Esophagus muscularis mucosa (tissue), 4 donors: Measurements from ENCODE around the gene ADSS1. TPM values are rescaled to one million over a fixed set of nuclear protein-coding genes. Genes with fewer than 3 reads are reported as not detected.

Source experiments
- DNase-seq: peaks from one replicate; pipeline ENCODE4 v3.0.0-alpha.2; 2017; ENCODE audit errors: extremely low spot score
- H3K27ac ChIP-seq, 4 donors: fragments of 200-600 bp; sonication (generic); replicated peaks in 1 of 4; 1 replicate in 3 of 4; 2 replicates in 1 of 4; pipeline ENCODE4 v1.5.1; 2016 to 2019; ENCODE audit warnings: mild to moderate bottlenecking in 1 of 4
- H3K27me3 ChIP-seq, 4 donors: fragments of 200-600 bp; sonication (generic); one replicate each; pipeline versions ENCODE4 v1.5.1 to v1.6.0; 2016 to 2019
- H3K36me3 ChIP-seq, 4 donors: fragments of 200-600 bp; sonication (generic); one replicate each; pipeline ENCODE4 v1.5.1; 2016 to 2019
- H3K4me1 ChIP-seq, 4 donors: fragments of 200-600 bp; sonication (generic); one replicate each; pipeline ENCODE4 v1.5.1; 2016 to 2019
- H3K4me3 ChIP-seq, 4 donors: fragments of 200-600 bp; sonication (generic); 1 replicate in 2 of 4; 2 replicates in 2 of 4; pipeline ENCODE4 v1.5.1; 2016 to 2019; ENCODE audit warnings: mild to moderate bottlenecking in 4 of 4, moderate library complexity in 1 of 4
- H3K9me3 ChIP-seq, 4 donors: fragments of 200-600 bp; sonication (generic); 1 replicate in 3 of 4; 2 replicates in 1 of 4; pipeline ENCODE4 v1.5.1; 2016 to 2019
- EP300 ChIP-seq: sonication (generic); formaldehyde crosslinking; IDR thresholded peaks from one replicate; pipeline ENCODE4 v1.6.1; 2017; ENCODE audit warnings: antibody characterized with exemption
- POLR2A ChIP-seq: fragments of 450-650 bp; IDR thresholded peaks from one replicate; pipeline ENCODE4 v1.6.1; 2017; ENCODE audit warnings: antibody characterized with exemption, moderate library complexity, mild to moderate bottlenecking, low read depth
- POLR2AphosphoS5 ChIP-seq, 2 donors: sonication (generic); formaldehyde crosslinking; IDR thresholded peaks; one replicate each; pipeline ENCODE4 v1.6.1; 2017; ENCODE audit warnings: antibody characterized with exemption in 2 of 2
- WGBS: methylation state at CpG from one replicate; pipeline ENCODE4 v1.1.5; 2018; 5-methylcytosine and 5-hydroxymethylcytosine counted together
- intact Hi-C: fragments of 100-400 bp; cut with DNase I; formaldehyde crosslinking; loops from one replicate; pipeline ENCODE4 v1.15.1; 2023
- total RNA-seq, 4 donors: library from RNA; depleted of rRNA; stranded (reverse); fragments of >200 nt; gene quantifications; one replicate each; pipeline versions ENCODE4 v1.1.0 to v1.2.1, GENCODE V29; 2016
- TF ChIP-seq, protein P1 (sequence below), 3 experiments: fragments of 200-600 bp in 2 of 3; fragments of 450-650 bp in 1 of 3; sonication (generic) in 2 of 3; IDR thresholded peaks; one replicate each; pipeline ENCODE4 v1.5.1; 2017 to 2019; ENCODE audit warnings: antibody characterized with exemption in 3 of 3, mild to moderate bottlenecking in 2 of 3, moderate library complexity in 1 of 3

The ADSS1 gene
- total RNA-seq, 4 donors from 2014 or later = 4.3 to 7.9 (median 5.7) TPM

DNA sequence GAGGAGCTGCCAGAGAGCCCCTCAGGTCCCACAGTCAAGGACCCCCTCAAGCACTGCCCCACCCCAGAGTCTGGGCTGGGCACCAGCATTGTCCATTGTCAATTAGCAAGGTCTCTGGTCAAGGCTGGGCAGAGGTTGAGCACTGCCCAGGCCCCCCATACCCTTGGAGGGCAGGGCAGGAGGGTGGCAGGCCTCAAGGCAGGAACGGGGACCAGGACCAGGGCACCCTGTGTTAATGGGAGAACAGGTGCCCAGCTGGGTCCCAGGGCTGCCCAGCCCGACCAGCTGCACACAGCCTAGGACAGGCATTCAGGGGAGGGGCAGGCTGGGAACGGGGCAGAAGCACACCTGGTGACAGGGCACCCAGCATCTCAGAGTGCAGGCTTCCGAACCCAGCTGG lies 47.3 kb downstream of the ADSS1 start:
- intact Hi-C loops = no loop called here
- DNase-seq = no peak
- H3K9me3 ChIP-seq = peaks cover 0 to 8% (median 3%) of the 10 kb centered on the region in 4 donors
- WGBS = 75% methylated on average over 1 of the region's 4 CpGs
- peaks cover 5 to 15% (median 11%) of the 10 kb centered on the region in 4 donors for H3K4me1 ChIP-seq
- TF ChIP-seq EP300 (no peak), POLR2AphosphoS5 (IDR thresholded peaks at IDR 0.05) (no peak), POLR2A (no peak)
- TF ChIP-seq, protein P1, sequence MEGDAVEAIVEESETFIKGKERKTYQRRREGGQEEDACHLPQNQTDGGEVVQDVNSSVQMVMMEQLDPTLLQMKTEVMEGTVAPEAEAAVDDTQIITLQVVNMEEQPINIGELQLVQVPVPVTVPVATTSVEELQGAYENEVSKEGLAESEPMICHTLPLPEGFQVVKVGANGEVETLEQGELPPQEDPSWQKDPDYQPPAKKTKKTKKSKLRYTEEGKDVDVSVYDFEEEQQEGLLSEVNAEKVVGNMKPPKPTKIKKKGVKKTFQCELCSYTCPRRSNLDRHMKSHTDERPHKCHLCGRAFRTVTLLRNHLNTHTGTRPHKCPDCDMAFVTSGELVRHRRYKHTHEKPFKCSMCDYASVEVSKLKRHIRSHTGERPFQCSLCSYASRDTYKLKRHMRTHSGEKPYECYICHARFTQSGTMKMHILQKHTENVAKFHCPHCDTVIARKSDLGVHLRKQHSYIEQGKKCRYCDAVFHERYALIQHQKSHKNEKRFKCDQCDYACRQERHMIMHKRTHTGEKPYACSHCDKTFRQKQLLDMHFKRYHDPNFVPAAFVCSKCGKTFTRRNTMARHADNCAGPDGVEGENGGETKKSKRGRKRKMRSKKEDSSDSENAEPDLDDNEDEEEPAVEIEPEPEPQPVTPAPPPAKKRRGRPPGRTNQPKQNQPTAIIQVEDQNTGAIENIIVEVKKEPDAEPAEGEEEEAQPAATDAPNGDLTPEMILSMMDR (IDR thresholded peaks at IDR 0.05) = no peak
- H3K27me3 ChIP-seq = no peaks in the 10 kb centered on the region
- no peak overlapping the region for H3K4me3 ChIP-seq
- peaks cover 32 to 70% (median 65%) of the 10 kb centered on the region in 4 donors for H3K36me3 ChIP-seq
- no peak overlapping the region for H3K27ac ChIP-seq

DNA sequence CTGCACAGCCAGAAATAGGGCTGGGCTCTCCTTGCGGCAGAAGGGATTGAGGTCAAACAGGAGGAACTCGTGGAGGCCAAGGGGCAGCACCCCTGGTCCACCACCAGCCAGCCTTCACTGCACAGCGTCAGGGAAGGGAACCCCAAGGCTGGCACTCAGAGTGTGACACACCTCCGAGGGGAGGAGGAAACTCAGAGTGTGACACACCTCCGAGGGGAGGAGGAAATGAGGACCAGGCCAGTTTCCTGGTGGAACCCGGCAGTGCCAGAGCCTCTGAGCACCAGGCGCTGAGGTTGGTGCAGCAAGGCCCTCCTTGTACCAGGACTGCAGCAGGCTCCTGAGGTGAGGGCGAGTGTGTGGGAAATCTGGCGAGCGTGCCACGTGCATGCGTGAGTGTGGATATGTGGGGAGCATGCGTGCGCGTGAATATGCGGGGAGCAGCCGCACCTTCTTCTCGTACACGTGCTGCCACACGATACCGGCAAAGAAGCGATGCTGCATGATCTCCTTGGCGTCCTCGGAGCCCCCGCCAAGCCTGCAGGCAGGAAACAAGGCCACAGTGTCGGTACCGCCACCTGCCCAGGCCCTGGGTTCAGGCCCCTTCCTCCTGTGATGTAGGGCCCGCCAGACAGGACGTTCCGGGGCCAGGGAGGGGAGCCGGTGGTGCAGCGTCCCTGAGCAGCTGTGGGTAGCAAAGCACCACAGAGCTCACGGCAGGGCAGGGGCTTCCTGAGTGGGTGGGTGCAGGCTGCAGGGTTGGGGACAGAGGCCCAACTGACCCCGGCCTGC lies 48.1 kb downstream of the ADSS1 start:
- TF ChIP-seq POLR2AphosphoS5 (IDR thresholded peaks at IDR 0.05) = no peak
- TF ChIP-seq EP300 = no peak
- no peak for TF ChIP-seq POLR2A
- TF ChIP-seq, protein P1 (IDR thresholded peaks at IDR 0.05) = no peak
- Histone ChIP-seq H3K27ac (no peak overlapping the region), H3K4me3 (no peak overlapping the region), H3K36me3 (peaks cover 32 to 76% (median 72%) of the 10 kb centered on the region in 4 donors), H3K4me1 (peaks cover 5 to 15% (median 11%) of the 10 kb centered on the region in 4 donors), H3K9me3 (peaks cover 0 to 8% (median 3%) of the 10 kb centered on the region in 4 donors), H3K27me3 (no peaks in the 10 kb centered on the region)
- DNase-seq = no peak
- intact Hi-C loops = no loop called here
- WGBS = 90% methylated on average over 22 of the region's 34 CpGs

DNA sequence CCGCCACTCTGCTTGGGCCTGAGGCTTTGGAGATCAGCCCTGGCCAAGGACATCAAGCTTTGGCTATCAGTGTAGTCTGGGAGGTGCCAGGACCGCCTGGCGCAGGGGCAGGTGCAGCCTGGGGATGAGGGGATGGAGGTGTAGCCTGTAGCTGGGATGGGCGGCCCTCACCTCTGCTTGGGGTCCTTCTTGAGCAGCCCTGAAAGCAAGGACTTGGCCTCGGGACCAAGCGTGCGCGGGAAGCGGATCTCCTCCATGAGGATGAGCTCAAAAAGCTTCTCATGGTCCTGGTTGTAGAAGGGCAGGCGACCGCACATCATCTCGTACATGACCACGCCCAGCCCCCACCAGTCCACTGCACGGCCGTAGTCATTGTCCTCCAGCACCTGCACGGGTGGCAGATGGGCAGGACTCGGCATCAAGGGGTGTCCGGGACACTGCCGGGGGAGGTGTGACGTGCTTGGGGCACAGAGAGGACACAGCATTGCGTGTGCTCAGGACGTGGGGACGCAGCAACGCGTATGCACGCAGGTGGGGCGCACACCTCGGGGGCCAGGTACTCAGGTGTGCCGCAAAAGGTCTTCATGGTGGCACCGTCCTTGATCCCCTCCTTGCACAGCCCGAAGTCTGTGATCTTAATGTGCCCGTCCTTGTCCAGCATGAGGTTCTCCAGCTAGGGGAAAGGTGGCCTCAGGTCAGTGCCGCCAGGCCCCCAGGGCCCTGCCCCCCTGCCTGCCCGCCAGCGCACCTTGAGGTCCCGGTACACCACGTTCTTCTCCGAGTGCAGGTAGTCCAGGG lies 48.9 kb downstream of the ADSS1 start:
- Histone ChIP-seq H3K36me3 (peaks cover 32 to 84% (median 78%) of the 10 kb centered on the region in 4 donors), H3K4me3 (no peak overlapping the region), H3K27me3 (no peaks in the 10 kb centered on the region), H3K4me1 (peaks cover 5 to 15% (median 11%) of the 10 kb centered on the region in 4 donors), H3K9me3 (peaks cover 0 to 8% (median 3%) of the 10 kb centered on the region in 4 donors), H3K27ac (no peak overlapping the region)
- 96% methylated on average over 22 of the region's 38 CpGs for WGBS
- TF ChIP-seq, protein P1 (IDR thresholded peaks at IDR 0.05) = no peak
- TF ChIP-seq POLR2A = no peak
- no peak for TF ChIP-seq EP300
- no peak for TF ChIP-seq POLR2AphosphoS5 (IDR thresholded peaks at IDR 0.05)
- intact Hi-C loops = no loop called here
- no peak for DNase-seq

DNA sequence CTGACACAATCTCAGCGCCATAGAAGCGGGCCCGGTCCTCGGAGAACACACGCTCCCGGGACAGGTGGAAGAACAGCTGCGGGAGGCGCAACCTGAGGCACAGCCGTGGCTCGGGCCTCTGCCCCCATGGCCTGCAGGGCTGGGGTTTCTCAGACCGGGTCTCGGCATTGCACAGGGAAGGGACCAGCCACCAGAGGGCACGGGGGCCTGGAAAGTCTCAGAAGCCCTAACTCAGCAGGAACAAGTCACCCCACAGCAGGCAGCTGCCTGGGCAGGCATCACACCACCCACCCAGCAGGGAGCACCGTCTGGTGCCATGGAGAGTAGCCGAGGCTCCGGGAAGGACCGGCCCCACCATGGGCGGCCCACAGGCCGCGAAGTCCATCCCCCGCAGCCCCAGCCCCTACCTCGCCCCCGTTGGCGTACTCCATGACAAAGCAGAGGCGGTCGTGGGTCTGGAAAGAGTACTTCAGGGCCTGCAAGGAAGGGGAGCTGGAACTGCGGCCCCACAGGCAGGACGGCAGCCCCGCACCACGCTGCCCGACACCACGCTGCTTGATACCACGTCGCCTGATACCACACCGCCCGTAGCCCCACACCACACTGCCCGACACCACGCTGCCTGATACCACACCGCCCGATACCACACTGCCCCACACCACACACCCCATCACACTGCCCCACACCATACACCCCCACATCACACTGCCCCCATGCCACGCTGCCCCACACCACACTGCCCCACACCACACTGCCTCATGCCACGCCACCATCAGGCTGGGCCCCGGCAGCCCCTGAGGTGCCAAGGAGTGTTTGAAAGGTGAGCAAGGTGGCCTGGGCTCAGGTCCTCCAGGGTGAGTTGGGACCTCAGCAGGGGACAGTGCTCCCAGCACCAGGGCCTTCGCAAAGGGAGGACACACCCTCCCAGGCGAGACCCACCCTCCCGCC lies 49.8 kb downstream of the ADSS1 start:
- TF ChIP-seq POLR2AphosphoS5 (IDR thresholded peaks at IDR 0.05) (no peak), EP300 (no peak), POLR2A (no peak)
- TF ChIP-seq, protein P1 (IDR thresholded peaks at IDR 0.05) = no peak
- no peak for DNase-seq
- intact Hi-C loops = no loop called here
- Histone ChIP-seq H3K9me3 (peaks cover 0 to 8% (median 3%) of the 10 kb centered on the region in 4 donors), H3K36me3 (peaks cover 32 to 93% (median 86%) of the 10 kb centered on the region in 4 donors), H3K27me3 (no peaks in the 10 kb centered on the region), H3K4me1 (peaks cover 3 to 7% (median 4%) of the 10 kb centered on the region in 4 donors), H3K4me3 (no peak overlapping the region), H3K27ac (no peak overlapping the region)
- WGBS = 93% methylated on average over 31 of the region's 46 CpGs
